Cardiac fibroblast (primary cell): ENCODE data around the gene SPATS2L.

Experiments used
- DNase-seq, 2 donors: peaks; one replicate each; pipeline versions ENCODE4 v3.0.0 to v3.0.0-alpha.2; 2010; ENCODE audit warnings: low read depth in 2 of 2
- H3K4me3 ChIP-seq, 2 donors: replicated peaks in 1 of 2; 1 replicate in 1 of 2; 2 replicates in 1 of 2; pipeline ENCODE4 v1.5.1; 2011; ENCODE audit warnings: low read depth in 2 of 2, low read length in 2 of 2, mild to moderate bottlenecking in 2 of 2, moderate library complexity in 1 of 2
- CTCF ChIP-seq: IDR thresholded peaks from one replicate; pipeline ENCODE4 v1.5.1; 2011; ENCODE audit warnings: low read depth, mild to moderate bottlenecking, low read length, inconsistent platforms

Gene SPATS2L

GRCh38 chr2:200479692-200480265, 173.3 kb downstream of the SPATS2L start:
- peak; percentile 65 to 85 for DNase-seq
- TF ChIP-seq CTCF, result no peak
- no peak overlapping the region for H3K4me3 ChIP-seq

- H3K4me3 ChIP-seq, result no peak overlapping the region
- no peak for DNase-seq
- TF ChIP-seq CTCF, result no peak
These were observed 175.7 kb downstream of the SPATS2L start for GRCh38 chr2:200482194-200482593.

GRCh38 chr2:200483729-200484198, 177.3 kb downstream of the SPATS2L start:
- H3K4me3 ChIP-seq, result no peak overlapping the region
- peak; percentile 43 for TF ChIP-seq CTCF
- peak; percentile 39 to 49 for DNase-seq

- no peak overlapping the region for H3K4me3 ChIP-seq
- DNase-seq, result no peak
- no peak for TF ChIP-seq CTCF
These were observed 178.4 kb downstream of the SPATS2L start for GRCh38 chr2:200484934-200485333.

- no peak overlapping the region for H3K4me3 ChIP-seq
- no peak for TF ChIP-seq CTCF
- DNase-seq, result no peak
These were observed 180.0 kb downstream of the SPATS2L start for GRCh38 chr2:200486529-200486928.

- DNase-seq, result no peak
- TF ChIP-seq CTCF, result no peak
- no peak overlapping the region for H3K4me3 ChIP-seq
These were observed 181.7 kb downstream of the SPATS2L start for GRCh38 chr2:200488169-200488568.

- TF ChIP-seq CTCF, result no peak
These were observed 183.5 kb downstream of the SPATS2L start for GRCh38 chr2:200490001-200490400.

More at GRCh38 chr2:200490001-200490400, 183.5 kb downstream of the SPATS2L start:
- no peak overlapping the region for H3K4me3 ChIP-seq
- DNase-seq, result no peak
